ENCODE measurements around the gene TAS2R40. TPM values are rescaled to one million over a fixed set of nuclear protein-coding genes. Genes with fewer than 3 reads are reported as not detected.
A peak's percentile ranks its signal among the peaks of the same experiment; 100 is the strongest.
"Not testable (repeated sequence)": the region's sequence is repeated elsewhere in the genome, so short reads cannot be mapped to it uniquely, and the experiment has no call there.

TAS2R40 gene
- total and polyA plus RNA-seq, 2 donors (not counting 1 experiment from before 2014, with no cell fraction given), result not detected

- no peak for DNase-seq (ENCODE audit: low read depth in 2 of 2)
- Histone ChIP-seq H3K79me2 (ENCODE audit: control insufficient read depth, insufficient read depth, low read length) (no peaks in the 10 kb centered on the region), H3K4me1 (ENCODE audit: control insufficient read depth, extremely low read depth, insufficient read depth, low read length) (no peaks in the 10 kb centered on the region), H3K4me2 (ENCODE audit: extremely low read depth, insufficient read depth, low read length) (no peak overlapping the region), H3K27ac (ENCODE audit: insufficient read depth, low read length) (no peak overlapping the region), H3K36me3 (ENCODE audit: control insufficient read depth, insufficient read depth, low read length) (no peaks in the 10 kb centered on the region), H3K4me3 (replicated peaks in 1 of 4; ENCODE audit: control extremely low read depth in 1 of 4, insufficient read depth in 1 of 4, low read depth in 3 of 4, low read length in 4 of 4) (no peak overlapping the region), H3K9ac (ENCODE audit: insufficient read depth, low read length) (no peak overlapping the region), H3K9me3 (ENCODE audit: control insufficient read depth, insufficient read depth, low read depth, low read length) (no peaks in the 10 kb centered on the region), H2AFZ (ENCODE audit: low read length) (no peak overlapping the region), H3K27me3 (ENCODE audit: control insufficient read depth, insufficient read depth, low read length) (no peaks in the 10 kb centered on the region), H4K20me1 (ENCODE audit: control insufficient read depth, extremely low read depth, insufficient read depth, low read length) (no peaks in the 10 kb centered on the region)
- TF ChIP-seq EZH2 (IDR thresholded peaks at IDR 0.05; ENCODE audit: low read length, missing control alignments), result no peak
- TF ChIP-seq CTCF (conservative IDR thresholded peaks at IDR 0.05 in 1 of 2, IDR thresholded peaks at IDR 0.05 in 1 of 2; ENCODE audit: low read depth in 1 of 2, low read length in 2 of 2), result no peak
Observed at GRCh38 chr7:143203386-143203785, 18.5 kb upstream of the TAS2R40 start.

GRCh38 chr7:143205560-143206293 is 16.1 kb upstream of the TAS2R40 start:
- H3K4me2 ChIP-seq (ENCODE audit: extremely low read depth, insufficient read depth, low read length), result no peak overlapping the region
- no peak overlapping the region for H2AFZ ChIP-seq (ENCODE audit: low read length)
- no peak overlapping the region for H3K27ac ChIP-seq (ENCODE audit: insufficient read depth, low read length)
- H3K4me3 ChIP-seq (replicated peaks in 1 of 4; ENCODE audit: control extremely low read depth in 1 of 4, insufficient read depth in 1 of 4, low read depth in 3 of 4, low read length in 4 of 4), result no peak overlapping the region
- H3K79me2 ChIP-seq (ENCODE audit: control insufficient read depth, insufficient read depth, low read length), result no peaks in the 10 kb centered on the region
- H3K9ac ChIP-seq (ENCODE audit: insufficient read depth, low read length), result no peak overlapping the region
- no peaks in the 10 kb centered on the region for H4K20me1 ChIP-seq (ENCODE audit: control insufficient read depth, extremely low read depth, insufficient read depth, low read length)
- H3K36me3 ChIP-seq (ENCODE audit: control insufficient read depth, insufficient read depth, low read length), result no peaks in the 10 kb centered on the region
- peak in 1 of 2 donors; percentile 9 for DNase-seq (ENCODE audit: low read depth in 2 of 2)
- no peaks in the 10 kb centered on the region for H3K4me1 ChIP-seq (ENCODE audit: control insufficient read depth, extremely low read depth, insufficient read depth, low read length)
- H3K27me3 ChIP-seq (ENCODE audit: control insufficient read depth, insufficient read depth, low read length), result no peaks in the 10 kb centered on the region
- no peaks in the 10 kb centered on the region for H3K9me3 ChIP-seq (ENCODE audit: control insufficient read depth, insufficient read depth, low read depth, low read length)
- TF ChIP-seq CTCF (conservative IDR thresholded peaks at IDR 0.05 in 1 of 2, IDR thresholded peaks at IDR 0.05 in 1 of 2; ENCODE audit: low read depth in 1 of 2, low read length in 2 of 2), result no peak
- no peak for TF ChIP-seq EZH2 (IDR thresholded peaks at IDR 0.05; ENCODE audit: low read length, missing control alignments)

- H3K4me2 ChIP-seq (ENCODE audit: extremely low read depth, insufficient read depth, low read length), result no peak overlapping the region
- no peak overlapping the region for H3K9ac ChIP-seq (ENCODE audit: insufficient read depth, low read length)
- H4K20me1 ChIP-seq (ENCODE audit: control insufficient read depth, extremely low read depth, insufficient read depth, low read length), result no peaks in the 10 kb centered on the region
- TF ChIP-seq CTCF (conservative IDR thresholded peaks at IDR 0.05 in 1 of 2, IDR thresholded peaks at IDR 0.05 in 1 of 2; ENCODE audit: low read depth in 1 of 2, low read length in 2 of 2) (no peak), EZH2 (IDR thresholded peaks at IDR 0.05; ENCODE audit: low read length, missing control alignments) (no peak)
- H3K4me1 ChIP-seq (ENCODE audit: control insufficient read depth, extremely low read depth, insufficient read depth, low read length), result no peaks in the 10 kb centered on the region
- H3K27me3 ChIP-seq (ENCODE audit: control insufficient read depth, insufficient read depth, low read length), result no peaks in the 10 kb centered on the region
- no peaks in the 10 kb centered on the region for H3K9me3 ChIP-seq (ENCODE audit: control insufficient read depth, insufficient read depth, low read depth, low read length)
- H3K27ac ChIP-seq (ENCODE audit: insufficient read depth, low read length), result no peak overlapping the region
- no peak for DNase-seq (ENCODE audit: low read depth in 2 of 2)
- no peaks in the 10 kb centered on the region for H3K79me2 ChIP-seq (ENCODE audit: control insufficient read depth, insufficient read depth, low read length)
- no peaks in the 10 kb centered on the region for H3K36me3 ChIP-seq (ENCODE audit: control insufficient read depth, insufficient read depth, low read length)
- H3K4me3 ChIP-seq (replicated peaks in 1 of 4; ENCODE audit: control extremely low read depth in 1 of 4, insufficient read depth in 1 of 4, low read depth in 3 of 4, low read length in 4 of 4), result no peak overlapping the region
- H2AFZ ChIP-seq (ENCODE audit: low read length), result no peak overlapping the region
Observed at GRCh38 chr7:143210541-143210940, 11.3 kb upstream of the TAS2R40 start.

- H3K79me2 ChIP-seq (ENCODE audit: control insufficient read depth, insufficient read depth, low read length); H3K9ac ChIP-seq (ENCODE audit: insufficient read depth, low read length); H2AFZ ChIP-seq (ENCODE audit: low read length); H3K36me3 ChIP-seq (ENCODE audit: control insufficient read depth, insufficient read depth, low read length); H3K4me1 ChIP-seq (ENCODE audit: control insufficient read depth, extremely low read depth, insufficient read depth, low read length); H3K9me3 ChIP-seq (ENCODE audit: control insufficient read depth, insufficient read depth, low read depth, low read length); H4K20me1 ChIP-seq (ENCODE audit: control insufficient read depth, extremely low read depth, insufficient read depth, low read length); DNase-seq (ENCODE audit: low read depth in 2 of 2); H3K27ac ChIP-seq (ENCODE audit: insufficient read depth, low read length); H3K27me3 ChIP-seq (ENCODE audit: control insufficient read depth, insufficient read depth, low read length); H3K4me3 ChIP-seq (replicated peaks in 1 of 4; ENCODE audit: control extremely low read depth in 1 of 4, insufficient read depth in 1 of 4, low read depth in 3 of 4, low read length in 4 of 4); H3K4me2 ChIP-seq (ENCODE audit: extremely low read depth, insufficient read depth, low read length): not testable (repeated sequence)
Observed at GRCh38 chr7:143213478-143213877, 8.4 kb upstream of the TAS2R40 start.

Data from fibroblast of lung (primary cell).